Fibroblast of lung (primary cell): ENCODE results near the gene SGTA.

Source experiments
- EZH2 ChIP-seq: IDR thresholded peaks from 2 replicates; pipeline ENCODE4 v1.5.1; 2012; ENCODE audit warnings: low read length, control low read depth, mild to moderate bottlenecking; ENCODE audit errors: missing control alignments
- TF ChIP-seq, protein P1 (sequence below), 2 donors: IDR thresholded peaks in 1 of 2; conservative IDR thresholded peaks in 1 of 2; 1 replicate in 1 of 2; 2 replicates in 1 of 2; pipeline ENCODE4 v1.5.1; 2011 to 2012; ENCODE audit warnings: low read length in 2 of 2, control low read depth in 1 of 2, inconsistent platforms in 1 of 2, low read depth in 1 of 2, mild to moderate bottlenecking in 1 of 2

DNA sequence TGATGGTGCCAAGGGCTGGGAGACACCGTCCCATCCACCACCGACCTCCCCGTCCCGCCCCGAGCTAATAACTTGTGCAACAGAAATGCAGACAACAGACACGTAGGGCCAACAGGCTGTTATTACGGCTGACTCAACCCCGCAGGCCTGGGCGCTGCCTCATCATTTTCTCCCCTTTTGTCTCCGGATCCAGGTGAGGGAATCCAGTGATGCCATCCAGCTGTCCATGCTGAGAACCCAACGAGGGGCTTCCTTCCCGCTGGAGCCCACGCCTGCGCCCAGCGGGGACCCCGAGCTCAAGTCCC lies 55.5 kb downstream of the SGTA start:
- TF ChIP-seq, protein P1, sequence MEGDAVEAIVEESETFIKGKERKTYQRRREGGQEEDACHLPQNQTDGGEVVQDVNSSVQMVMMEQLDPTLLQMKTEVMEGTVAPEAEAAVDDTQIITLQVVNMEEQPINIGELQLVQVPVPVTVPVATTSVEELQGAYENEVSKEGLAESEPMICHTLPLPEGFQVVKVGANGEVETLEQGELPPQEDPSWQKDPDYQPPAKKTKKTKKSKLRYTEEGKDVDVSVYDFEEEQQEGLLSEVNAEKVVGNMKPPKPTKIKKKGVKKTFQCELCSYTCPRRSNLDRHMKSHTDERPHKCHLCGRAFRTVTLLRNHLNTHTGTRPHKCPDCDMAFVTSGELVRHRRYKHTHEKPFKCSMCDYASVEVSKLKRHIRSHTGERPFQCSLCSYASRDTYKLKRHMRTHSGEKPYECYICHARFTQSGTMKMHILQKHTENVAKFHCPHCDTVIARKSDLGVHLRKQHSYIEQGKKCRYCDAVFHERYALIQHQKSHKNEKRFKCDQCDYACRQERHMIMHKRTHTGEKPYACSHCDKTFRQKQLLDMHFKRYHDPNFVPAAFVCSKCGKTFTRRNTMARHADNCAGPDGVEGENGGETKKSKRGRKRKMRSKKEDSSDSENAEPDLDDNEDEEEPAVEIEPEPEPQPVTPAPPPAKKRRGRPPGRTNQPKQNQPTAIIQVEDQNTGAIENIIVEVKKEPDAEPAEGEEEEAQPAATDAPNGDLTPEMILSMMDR (conservative IDR thresholded peaks at IDR 0.05 in 1 of 2, IDR thresholded peaks at IDR 0.05 in 1 of 2; ENCODE audit: low read depth in 1 of 2, low read length in 2 of 2) = no peak
- TF ChIP-seq EZH2 = no peak
